IPS-15b (cell line): Measurements from ENCODE around the gene ARHGAP6.
"Not testable (repeated sequence)": the region's sequence is repeated elsewhere in the genome, so short reads cannot be mapped to it uniquely, and the experiment has no call there.

Experiments used
- H3K27me3 ChIP-seq: one replicate; pipeline ENCODE4 v1.6.1; 2013; ENCODE audit warnings: low read length; ENCODE audit not compliant: control insufficient read depth, insufficient read depth
- H3K36me3 ChIP-seq: one replicate; pipeline ENCODE4 v1.6.1; 2013; ENCODE audit warnings: low read length; ENCODE audit not compliant: control insufficient read depth, insufficient read depth
- H3K4me1 ChIP-seq: one replicate; pipeline ENCODE4 v1.6.1; 2013; ENCODE audit warnings: mild to moderate bottlenecking, low read length; ENCODE audit not compliant: control insufficient read depth, insufficient read depth
- H3K4me3 ChIP-seq: one replicate; pipeline ENCODE4 v1.5.1; 2013; ENCODE audit warnings: low read depth, low read length
- H3K9ac ChIP-seq: one replicate; pipeline ENCODE4 v1.6.1; 2013; ENCODE audit warnings: low read depth, mild to moderate bottlenecking, low read length
- H3K9me3 ChIP-seq: one replicate; pipeline ENCODE4 v1.6.1; 2013; ENCODE audit warnings: mild to moderate bottlenecking, low read length; ENCODE audit not compliant: control insufficient read depth, insufficient read depth

Gene ARHGAP6

DNA sequence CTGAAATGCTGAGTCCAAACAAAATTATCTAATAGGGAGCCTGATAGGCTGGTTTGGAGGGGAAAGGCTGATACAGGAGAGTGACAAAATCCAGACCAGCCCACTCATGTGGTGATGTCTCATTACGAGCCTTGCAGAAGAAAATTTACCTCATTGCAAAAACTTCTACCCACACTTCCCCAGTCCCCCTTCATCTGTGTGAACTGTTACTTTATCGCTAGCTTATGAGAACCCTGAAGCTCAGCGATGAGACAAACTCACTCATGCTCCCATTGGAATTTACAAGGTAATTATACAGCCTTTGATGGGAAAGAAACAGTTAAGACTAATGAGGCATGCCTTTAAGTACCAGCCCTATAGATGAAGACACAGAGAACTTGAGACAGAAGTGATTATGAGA lies 76.1 kb downstream of the ARHGAP6 start:
- no peak overlapping the region for H3K4me3 ChIP-seq

GRCh38 chrX:11588097-11588496 lies 77.6 kb downstream of the ARHGAP6 start:
- Histone ChIP-seq H3K4me3 (no peak overlapping the region), H3K27me3 (no peaks in the 10 kb centered on the region), H3K4me1 (no peaks in the 10 kb centered on the region), H3K9me3 (no peaks in the 10 kb centered on the region), H3K9ac (no peak overlapping the region), H3K36me3 (no peaks in the 10 kb centered on the region)

More for the DNA sequence above, 76.1 kb downstream of the ARHGAP6 start:
- Histone ChIP-seq H3K9ac (no peak overlapping the region), H3K9me3 (no peaks in the 10 kb centered on the region), H3K36me3 (no peaks in the 10 kb centered on the region), H3K4me1 (no peaks in the 10 kb centered on the region), H3K27me3 (no peaks in the 10 kb centered on the region)

- H3K4me3 ChIP-seq: no peak overlapping the region
- no peak overlapping the region for H3K9ac ChIP-seq
- H3K9me3 ChIP-seq: no peaks in the 10 kb centered on the region
- no peaks in the 10 kb centered on the region for H3K27me3 ChIP-seq
- no peaks in the 10 kb centered on the region for H3K36me3 ChIP-seq
- H3K4me1 ChIP-seq: no peaks in the 10 kb centered on the region
These were observed 80.5 kb downstream of the ARHGAP6 start for GRCh38 chrX:11585174-11585573.

GRCh38 chrX:11580789-11581188 lies 84.9 kb downstream of the ARHGAP6 start:
- no peaks in the 10 kb centered on the region for H3K4me1 ChIP-seq
- H3K27me3 ChIP-seq: no peaks in the 10 kb centered on the region

DNA sequence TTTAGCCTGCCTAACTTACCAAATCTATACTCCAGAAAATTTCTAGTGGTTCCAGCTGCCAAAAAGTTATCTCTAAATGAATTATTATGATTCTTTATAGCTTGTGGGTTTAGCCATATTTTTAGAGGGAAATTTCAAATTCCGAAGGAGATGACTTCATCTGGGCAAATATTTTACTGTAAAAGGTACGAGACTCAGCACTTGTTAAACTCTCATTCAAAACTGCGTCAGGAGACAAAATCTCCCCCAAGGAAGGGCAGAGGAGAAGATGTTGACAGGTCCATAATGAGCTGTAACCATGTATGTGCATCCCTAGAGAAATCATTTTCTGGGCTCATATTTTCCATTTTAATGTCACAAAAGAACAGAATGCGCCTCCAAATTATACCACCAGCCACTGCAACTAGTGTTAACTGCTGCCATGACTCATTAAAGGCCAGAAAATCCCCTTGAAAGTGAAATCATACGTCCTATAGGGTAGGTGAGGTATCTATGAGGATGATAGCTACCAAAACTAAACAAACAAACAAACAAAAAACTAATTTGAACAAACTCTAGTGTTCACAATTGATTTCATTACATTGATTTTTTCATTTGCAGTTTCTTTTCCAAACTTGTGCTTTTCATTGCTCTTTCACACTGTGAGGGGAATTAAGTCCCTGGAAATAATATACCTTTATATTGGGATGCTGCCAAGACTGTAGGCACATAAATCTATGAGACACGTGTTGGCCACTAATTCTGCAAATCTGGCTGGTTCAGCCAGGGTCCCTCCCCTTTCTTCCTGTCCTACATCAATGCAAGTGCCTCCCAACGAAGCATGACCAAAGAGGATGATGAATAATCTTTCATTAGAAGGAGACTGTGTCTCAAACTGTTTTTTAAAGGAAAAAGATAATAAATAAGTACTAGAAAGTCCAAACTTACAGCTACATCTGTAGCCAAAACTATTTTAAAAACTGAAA lies 85.8 kb downstream of the ARHGAP6 start:
- Histone ChIP-seq H3K4me1 (no peaks in the 10 kb centered on the region), H3K36me3 (no peaks in the 10 kb centered on the region), H3K4me3 (no peak overlapping the region), H3K9ac (no peak overlapping the region), H3K27me3 (no peaks in the 10 kb centered on the region), H3K9me3 (peaks cover 4% of the 10 kb centered on the region)

More at GRCh38 chrX:11580789-11581188, 84.9 kb downstream of the ARHGAP6 start:
- peaks cover 4% of the 10 kb centered on the region for H3K9me3 ChIP-seq
- H3K36me3 ChIP-seq: no peaks in the 10 kb centered on the region
- no peak overlapping the region for H3K9ac ChIP-seq
- H3K4me3 ChIP-seq: no peak overlapping the region

DNA sequence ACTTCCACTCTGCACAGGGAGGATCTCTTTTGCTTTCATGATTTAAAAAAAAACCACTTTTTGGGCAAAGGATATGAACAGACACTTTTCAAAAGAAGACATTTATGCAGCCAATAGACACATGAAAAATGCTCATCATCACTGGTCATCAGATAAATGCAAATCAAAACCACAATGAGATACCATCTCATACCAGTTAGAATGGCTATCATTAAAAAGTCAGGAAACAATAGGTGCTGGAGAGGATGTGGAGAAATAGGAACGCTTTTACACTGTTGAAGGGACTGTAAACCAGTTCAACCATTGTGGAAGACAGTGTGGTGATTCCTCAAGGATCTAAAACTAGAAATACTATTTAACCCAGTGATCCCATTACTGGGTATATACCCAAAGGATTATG lies 87.4 kb downstream of the ARHGAP6 start:
- H3K36me3 ChIP-seq, H3K9ac ChIP-seq, H3K27me3 ChIP-seq, H3K4me3 ChIP-seq, H3K4me1 ChIP-seq, H3K9me3 ChIP-seq: not testable (repeated sequence)

DNA sequence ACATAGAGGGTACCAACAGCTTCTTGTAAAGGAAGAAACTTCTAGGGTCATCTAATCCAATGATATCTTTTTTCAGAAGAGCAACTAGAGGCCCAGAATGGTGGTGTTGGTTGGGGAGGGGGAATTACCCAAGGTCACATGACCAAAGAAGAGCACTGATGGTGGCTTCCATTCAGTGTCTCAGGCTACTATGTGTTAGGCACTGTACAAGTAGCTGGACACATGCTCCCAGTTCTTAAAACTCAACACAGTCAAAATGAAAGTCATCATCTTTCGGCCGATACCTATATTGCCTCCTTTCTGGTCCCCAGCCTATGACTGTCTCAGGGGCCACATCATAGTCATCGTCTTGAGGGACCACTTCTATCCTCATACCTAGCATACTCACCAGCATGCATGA lies 88.1 kb downstream of the ARHGAP6 start:
- no peaks in the 10 kb centered on the region for H3K4me1 ChIP-seq
- no peak overlapping the region for H3K9ac ChIP-seq
- H3K4me3 ChIP-seq: no peak overlapping the region
- H3K9me3 ChIP-seq: peaks cover 4% of the 10 kb centered on the region
- no peaks in the 10 kb centered on the region for H3K27me3 ChIP-seq
- H3K36me3 ChIP-seq: no peaks in the 10 kb centered on the region

DNA sequence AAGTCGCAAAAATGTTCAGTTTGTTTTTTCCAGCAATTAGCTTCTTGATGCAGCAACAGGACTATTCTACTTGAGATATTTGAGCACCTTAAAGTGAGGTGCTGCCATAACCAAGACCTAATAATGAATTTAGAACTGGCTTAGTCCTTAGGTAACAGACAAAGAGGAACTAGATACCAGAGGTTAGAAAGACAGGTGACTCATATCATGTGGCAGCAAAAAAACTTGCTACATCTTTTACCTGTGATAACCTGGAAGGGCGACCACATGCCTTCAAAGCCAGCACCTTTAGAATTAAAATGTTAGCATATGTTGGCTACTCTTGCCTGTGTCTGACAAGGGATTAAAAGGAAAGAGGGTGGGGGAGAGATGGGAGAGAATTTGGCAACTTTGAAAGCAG lies 90.4 kb downstream of the ARHGAP6 start:
- Histone ChIP-seq H3K9ac (no peak overlapping the region), H3K27me3 (no peaks in the 10 kb centered on the region), H3K4me1 (no peaks in the 10 kb centered on the region), H3K36me3 (no peaks in the 10 kb centered on the region), H3K4me3 (no peak overlapping the region), H3K9me3 (peaks cover 7% of the 10 kb centered on the region)

GRCh38 chrX:11567528-11568220 lies 98.0 kb downstream of the ARHGAP6 start:
- Histone ChIP-seq H3K27me3 (peaks cover 61% of the 10 kb centered on the region), H3K4me3 (no peak overlapping the region), H3K9ac (no peak overlapping the region), H3K4me1 (peaks cover 3% of the 10 kb centered on the region), H3K36me3 (no peaks in the 10 kb centered on the region), H3K9me3 (peaks cover 3% of the 10 kb centered on the region)

GRCh38 chrX:11566789-11567188 lies 98.9 kb downstream of the ARHGAP6 start:
- H3K4me3 ChIP-seq: no peak overlapping the region
- peaks cover 61% of the 10 kb centered on the region for H3K27me3 ChIP-seq
- H3K9me3 ChIP-seq: peaks cover 3% of the 10 kb centered on the region
- no peaks in the 10 kb centered on the region for H3K36me3 ChIP-seq
- no peak overlapping the region for H3K9ac ChIP-seq
- H3K4me1 ChIP-seq: peaks cover 3% of the 10 kb centered on the region

- no peak overlapping the region for H3K4me3 ChIP-seq
- H3K9me3 ChIP-seq: peaks cover 2% of the 10 kb centered on the region
- H3K36me3 ChIP-seq: no peaks in the 10 kb centered on the region
- H3K4me1 ChIP-seq: peaks cover 3% of the 10 kb centered on the region
- no peak overlapping the region for H3K9ac ChIP-seq
- H3K27me3 ChIP-seq: peaks cover 64% of the 10 kb centered on the region
These were observed 99.5 kb downstream of the ARHGAP6 start for GRCh38 chrX:11566173-11566572.

GRCh38 chrX:11564546-11564945 lies 101.2 kb downstream of the ARHGAP6 start:
- no peak overlapping the region for H3K9ac ChIP-seq
- H3K9me3 ChIP-seq: no peaks in the 10 kb centered on the region
- H3K4me3 ChIP-seq: no peak overlapping the region
- peaks cover 3% of the 10 kb centered on the region for H3K4me1 ChIP-seq
- H3K36me3 ChIP-seq: no peaks in the 10 kb centered on the region
- peaks cover 62% of the 10 kb centered on the region for H3K27me3 ChIP-seq
